NOMO-1 treated with DMSO at 0.1 percent for 48 hours (cell line): ENCODE results near the gene PRSS22.

ENCODE experiments used
- DNase-seq: peaks from one replicate; lab custom pipeline; 2025; ENCODE audit not compliant: unreplicated experiment; lab: John Stamatoyannopoulos, UW

The PRSS22 gene

GRCh38 chr16:2829501-2830354 lies 28.2 kb downstream of the PRSS22 start, which contains the start of gene ZG16B:
Gene ZG16B (plus strand): TSS chr16:2830303. CDS start chr16:2830442, 139 bp downstream.
- no peak for DNase-seq

- no peak for DNase-seq
Measured at GRCh38 chr16:2828876-2829430, 29.0 kb downstream of the PRSS22 start.

DNA sequence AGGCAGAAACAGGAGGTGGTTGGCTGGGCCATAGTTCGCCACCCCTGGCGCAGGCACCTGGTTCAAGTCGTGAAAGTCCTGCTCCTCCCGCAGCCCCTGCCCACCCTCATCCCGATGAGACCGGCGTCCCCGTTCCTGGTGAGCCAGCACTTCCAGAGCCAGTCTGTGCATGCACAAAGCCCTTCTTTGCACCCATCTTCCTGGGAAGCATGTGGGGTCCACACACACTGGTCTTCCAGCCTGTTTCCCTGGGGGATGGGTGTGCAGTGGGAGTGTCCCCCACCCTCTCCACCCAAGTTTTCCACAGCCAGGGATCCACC lies 29.5 kb downstream of the PRSS22 start:
- no peak for DNase-seq

- no peak for DNase-seq
Measured at GRCh38 chr16:2827831-2828520, 30.0 kb downstream of the PRSS22 start.

- no peak for DNase-seq
Measured at GRCh38 chr16:2827374-2827791, 30.6 kb downstream of the PRSS22 start.

- DNase-seq = no peak
Measured at GRCh38 chr16:2826591-2827373, 31.2 kb downstream of the PRSS22 start.

DNA sequence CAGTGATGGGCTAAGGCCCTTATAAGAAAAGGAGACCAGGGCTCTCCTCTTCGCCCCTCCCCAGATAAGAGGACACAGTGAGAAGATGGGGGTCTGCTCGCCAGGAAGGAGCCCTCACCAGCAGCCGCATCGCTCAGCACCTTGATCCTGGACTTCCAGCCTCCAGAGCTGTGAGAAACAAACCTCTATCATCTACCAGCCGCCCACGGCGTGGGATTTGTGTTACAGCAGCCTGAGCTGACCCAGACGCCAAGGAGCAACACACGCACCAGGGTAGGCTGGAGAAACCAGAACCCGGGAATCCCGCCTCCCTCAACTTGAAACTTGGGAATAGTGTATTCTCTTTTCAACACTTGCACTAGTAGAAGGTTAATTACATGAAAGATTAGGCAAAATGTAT lies 32.1 kb downstream of the PRSS22 start:
- DNase-seq = no peak

DNA sequence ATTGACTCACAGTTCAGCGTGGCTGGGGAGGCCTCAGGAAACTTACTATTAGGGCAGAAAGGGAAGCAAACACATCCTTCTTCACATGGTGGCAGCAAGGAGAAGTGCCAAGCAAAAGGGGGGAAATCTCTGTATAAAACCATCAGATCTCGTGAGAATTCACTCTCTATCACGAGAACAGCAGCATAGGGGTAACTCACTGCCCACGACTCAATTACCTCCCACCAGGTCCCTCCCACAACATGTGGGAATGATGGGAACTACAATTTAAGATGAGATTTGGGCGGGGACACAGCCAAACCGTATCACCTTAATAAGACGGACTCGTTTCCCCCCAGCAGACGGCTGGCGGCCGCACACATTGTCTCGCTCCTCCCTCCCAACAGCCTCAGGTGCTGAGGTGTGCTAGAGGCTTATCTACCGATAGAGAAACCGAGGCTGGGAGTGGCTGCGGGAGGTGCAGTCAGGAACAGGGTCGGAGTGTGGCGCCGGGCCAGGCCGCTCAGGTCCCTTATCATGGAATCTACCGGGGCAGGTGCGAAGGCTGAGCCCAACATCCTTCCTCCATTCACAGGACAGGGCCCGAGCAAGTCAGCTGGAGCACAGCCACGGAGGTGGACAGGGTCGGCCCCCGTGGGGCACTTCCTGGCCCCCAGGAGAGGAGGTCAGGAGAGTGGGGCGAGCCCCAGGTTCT lies 32.8 kb downstream of the PRSS22 start:
- DNase-seq = no peak

GRCh38 chr16:2824626-2825025 lies 33.3 kb downstream of the PRSS22 start:
- no peak for DNase-seq

GRCh38 chr16:2822496-2822895 lies 35.5 kb downstream of the PRSS22 start:
- no peak for DNase-seq

- DNase-seq = no peak
Measured at GRCh38 chr16:2822158-2822495, 35.8 kb downstream of the PRSS22 start.

DNA sequence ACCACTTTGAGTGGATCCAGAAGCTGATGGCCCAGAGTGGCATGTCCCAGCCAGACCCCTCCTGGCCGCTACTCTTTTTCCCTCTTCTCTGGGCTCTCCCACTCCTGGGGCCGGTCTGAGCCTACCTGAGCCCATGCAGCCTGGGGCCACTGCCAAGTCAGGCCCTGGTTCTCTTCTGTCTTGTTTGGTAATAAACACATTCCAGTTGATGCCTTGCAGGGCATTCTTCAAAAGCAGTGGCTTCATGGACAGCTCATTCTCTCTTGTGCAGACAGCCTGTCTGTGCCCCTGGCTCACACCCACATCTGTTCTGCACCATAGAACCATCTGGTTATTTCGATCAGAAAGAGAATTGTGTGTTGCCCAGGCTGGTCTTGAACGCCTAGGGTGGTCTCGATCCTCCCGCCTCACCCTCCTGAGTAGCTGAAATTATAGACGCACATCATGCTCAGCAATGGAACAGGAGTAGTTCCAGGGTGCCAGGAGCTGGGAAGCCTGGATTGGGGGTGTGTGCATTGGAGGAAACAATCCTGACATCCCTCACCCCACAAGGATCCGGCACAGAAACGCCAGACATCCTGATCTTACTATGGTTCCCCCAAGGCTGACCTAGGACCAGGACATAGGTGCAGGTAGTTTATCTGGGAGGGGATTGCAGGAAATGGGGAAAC lies 36.3 kb downstream of the PRSS22 start:
- DNase-seq = no peak

- no peak for DNase-seq
Measured at GRCh38 chr16:2820836-2821486, 37.0 kb downstream of the PRSS22 start.

DNA sequence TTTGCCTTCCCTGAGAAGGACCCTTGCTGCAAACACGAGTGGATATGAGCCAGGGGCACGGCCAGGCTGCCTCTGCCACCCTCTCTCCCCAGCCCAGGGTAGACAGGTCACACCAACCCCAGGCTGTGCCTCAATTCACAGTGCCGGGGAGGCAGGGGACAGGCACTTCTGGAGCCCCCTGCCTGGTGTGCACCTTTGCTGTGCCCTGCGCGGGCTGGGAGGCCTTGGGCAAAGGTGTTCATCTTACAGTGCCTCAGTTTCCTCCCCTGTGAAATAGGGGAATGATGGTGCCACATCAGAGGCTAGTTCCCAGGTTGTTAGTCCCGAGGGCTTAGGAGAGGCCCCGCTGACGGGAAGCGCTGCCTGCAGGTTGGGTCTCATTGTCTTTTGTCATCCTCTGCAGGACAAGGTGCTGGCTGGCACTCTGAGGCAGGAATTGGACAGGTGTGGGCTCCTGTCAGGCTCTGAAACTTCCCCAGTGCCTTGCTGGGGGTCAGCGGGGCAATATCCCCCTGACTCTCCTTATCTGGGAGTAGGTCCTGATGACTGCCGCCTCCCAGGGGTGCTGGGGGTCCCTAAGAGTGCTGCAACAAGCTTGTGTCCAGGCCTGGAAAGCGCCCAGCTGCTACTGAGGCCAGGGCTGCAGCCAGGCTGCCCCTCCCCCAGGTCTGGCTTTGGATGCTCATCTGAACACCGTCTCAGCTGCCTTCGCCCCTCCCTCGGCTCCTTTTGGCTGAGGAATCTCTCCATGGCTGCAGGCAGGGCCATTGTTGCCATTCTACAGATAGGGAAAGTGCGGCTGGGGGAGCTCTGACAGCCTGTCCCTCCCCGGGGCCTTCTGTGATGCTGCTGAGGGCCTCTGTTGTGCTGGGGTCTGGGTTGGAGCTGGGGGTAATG lies 37.8 kb downstream of the PRSS22 start:
- DNase-seq = no peak

GRCh38 chr16:2819179-2819938 lies 38.6 kb downstream of the PRSS22 start:
- no peak for DNase-seq

- DNase-seq = no peak
Measured at GRCh38 chr16:2818272-2818876, 39.6 kb downstream of the PRSS22 start.

- no peak for DNase-seq
Measured at GRCh38 chr16:2817340-2818271, 40.4 kb downstream of the PRSS22 start.
